SU-DHL-6 (cell line): ENCODE results near the gene CENPC.

Experiments
- H2AFZ ChIP-seq: fragments of 200-600 bp; sonication (generic); 2 replicates; pipeline ENCODE4 v1.6.1; 2014; ENCODE audit warnings: low read depth, mild to moderate bottlenecking, moderate library complexity, mixed read lengths, antibody characterized with exemption, low read length; ENCODE audit not compliant: severe bottlenecking
- H3F3A ChIP-seq: fragments of 200-600 bp; shearing (Covaris generic); 2 replicates; pipeline ENCODE4 v1.6.0; 2016; ENCODE audit warnings: antibody characterized with exemption, mild to moderate bottlenecking; ENCODE audit not compliant: insufficient read depth
- H3K27ac ChIP-seq: fragments of 200-600 bp; sonication (generic); 2 replicates; pipeline ENCODE4 v1.5.1; 2016; ENCODE audit warnings: low read depth, mild to moderate bottlenecking, low read length, moderate library complexity, mixed read lengths
- H3K27me3 ChIP-seq: fragments of 200-600 bp; sonication (generic), shearing (Covaris generic); 2 replicates; pipeline ENCODE4 v1.6.0; 2014; ENCODE audit warnings: mild to moderate bottlenecking, low read length
- H3K36me3 ChIP-seq: fragments of 200-600 bp; sonication (generic); 2 replicates; pipeline ENCODE4 v1.6.1; 2014; ENCODE audit warnings: mild to moderate bottlenecking, low read length, mixed read lengths
- H3K4me2 ChIP-seq: fragments of 300-600, 200-600 bp; shearing (Covaris generic), sonication (generic); 2 replicates; pipeline ENCODE4 v1.6.0; 2014; ENCODE audit warnings: low read length, low read depth, mild to moderate bottlenecking; ENCODE audit not compliant: poor library complexity, severe bottlenecking
- H3K4me3 ChIP-seq: fragments of 200-600 bp; sonication (generic); 2 replicates; pipeline ENCODE4 v1.5.1; 2014; ENCODE audit warnings: antibody characterized with exemption, low read length, mild to moderate bottlenecking, mixed read lengths; ENCODE audit not compliant: insufficient read depth, poor library complexity, severe bottlenecking
- H3K79me2 ChIP-seq: fragments of 200-600 bp; sonication (generic); 2 replicates; pipeline ENCODE4 v1.6.1; 2014; ENCODE audit warnings: mild to moderate bottlenecking, low read length, moderate library complexity; ENCODE audit not compliant: insufficient read depth
- H3K9ac ChIP-seq: fragments of 200-600 bp; sonication (generic); 2 replicates; pipeline ENCODE4 v1.7.0; 2014; ENCODE audit warnings: mild to moderate bottlenecking, low read length
- H3K9me2 ChIP-seq: fragments of 200-600 bp; sonication (generic); replicated peaks from 2 replicates; pipeline ENCODE4 v1.6.1; 2014; ENCODE audit warnings: low read length; ENCODE audit not compliant: insufficient read depth
- H3K9me3 ChIP-seq: fragments of 200-600 bp; sonication (generic); 2 replicates; pipeline ENCODE4 v1.6.1; 2014; ENCODE audit warnings: low read length, mixed read lengths; ENCODE audit not compliant: insufficient read depth
- H4K20me1 ChIP-seq: fragments of 200-600 bp; sonication (generic); 2 replicates; pipeline ENCODE4 v1.6.1; 2014; ENCODE audit warnings: low read depth, mild to moderate bottlenecking, antibody characterized with exemption, low read length, moderate library complexity, mixed read lengths
- CTCF ChIP-seq: fragments of 200-600 bp; sonication (generic); IDR thresholded peaks from one replicate; pipeline ENCODE4 v1.5.1; 2017; ENCODE audit warnings: antibody characterized with exemption, mild to moderate bottlenecking, low read length, moderate library complexity; ENCODE audit not compliant: insufficient read depth, poor library complexity, severe bottlenecking
- EZH2phosphoT487 ChIP-seq: fragments of 200-600 bp; sonication (generic), shearing (Covaris generic); conservative IDR thresholded peaks from 2 replicates; pipeline ENCODE4 v1.6.1; 2018; ENCODE audit warnings: mild to moderate bottlenecking, antibody characterized with exemption, low read length, moderate library complexity, mixed read lengths

Gene CENPC

GRCh38 chr4:67575232-67576058 lies 30.1 kb upstream of the CENPC start:
- peak overlapping the region; percentile 95 for H3K27ac ChIP-seq
- no peaks in the 10 kb centered on the region for H3K27me3 ChIP-seq
- H3K4me3 ChIP-seq, result peak overlapping the region; percentile 46
- H3F3A ChIP-seq, result peaks cover 29% of the 10 kb centered on the region
- H4K20me1 ChIP-seq, result no peaks in the 10 kb centered on the region
- H3K4me2 ChIP-seq, result peak overlapping the region; percentile 90
- no peaks in the 10 kb centered on the region for H3K9me2 ChIP-seq
- no peak for TF ChIP-seq EZH2phosphoT487
- no peak for TF ChIP-seq CTCF
- H2AFZ ChIP-seq, result no peak overlapping the region
- no peaks in the 10 kb centered on the region for H3K9me3 ChIP-seq
- no peaks in the 10 kb centered on the region; the same call in 1 of the 2 replicates for H3K79me2 ChIP-seq
- H3K9ac ChIP-seq, result peak overlapping the region; percentile 43
- H3K36me3 ChIP-seq, result peaks cover 12% of the 10 kb centered on the region; the same call in 1 of the 2 replicates

GRCh38 chr4:67573193-67573592 lies 27.9 kb upstream of the CENPC start:
- H3F3A ChIP-seq, result peaks cover 32% of the 10 kb centered on the region
- H3K9ac ChIP-seq, result no peak overlapping the region
- H3K4me2 ChIP-seq, result peak overlapping the region; percentile 90
- TF ChIP-seq CTCF (no peak), EZH2phosphoT487 (no peak)
- no peaks in the 10 kb centered on the region for H4K20me1 ChIP-seq
- peak overlapping the region; percentile 95 for H3K27ac ChIP-seq
- H3K36me3 ChIP-seq, result peaks cover 12% of the 10 kb centered on the region; the same call in 1 of the 2 replicates
- peaks cover 7% of the 10 kb centered on the region; the same call in 1 of the 2 replicates for H3K79me2 ChIP-seq
- no peak overlapping the region for H3K4me3 ChIP-seq
- no peaks in the 10 kb centered on the region for H3K9me2 ChIP-seq
- no peak overlapping the region for H2AFZ ChIP-seq
- no peaks in the 10 kb centered on the region for H3K27me3 ChIP-seq
- H3K9me3 ChIP-seq, result no peaks in the 10 kb centered on the region

- no peaks in the 10 kb centered on the region for H3K9me3 ChIP-seq
- peak overlapping the region; percentile 27 for H3K4me2 ChIP-seq
- no peak overlapping the region for H3K9ac ChIP-seq
- peaks cover 20% of the 10 kb centered on the region for H3K79me2 ChIP-seq
- no peaks in the 10 kb centered on the region for H3K9me2 ChIP-seq
- H3F3A ChIP-seq, result peaks cover 37% of the 10 kb centered on the region
- H3K27ac ChIP-seq, result peak overlapping the region; percentile 95
- H2AFZ ChIP-seq, result no peak overlapping the region
- H3K36me3 ChIP-seq, result peaks cover 9% of the 10 kb centered on the region; the same call in 1 of the 2 replicates
- no peaks in the 10 kb centered on the region for H4K20me1 ChIP-seq
- H3K27me3 ChIP-seq, result no peaks in the 10 kb centered on the region
- H3K4me3 ChIP-seq, result no peak overlapping the region
- TF ChIP-seq CTCF (no peak), EZH2phosphoT487 (no peak)
These were observed 26.7 kb upstream of the CENPC start for GRCh38 chr4:67571975-67572374.
